DMS79 treated with DMSO at 0.1 percent for 48 hours (cell line): ENCODE data around the gene CALML6.
"Not testable (repeated sequence)": the region's sequence is repeated elsewhere in the genome, so short reads cannot be mapped to it uniquely, and the experiment has no call there.

Experiments
- DNase-seq: peaks from one replicate; lab custom pipeline; 2025; lab: John Stamatoyannopoulos, UW

The CALML6 gene

GRCh38 chr1:1914971-1915692 lies at the start of gene CALML6:
CALML6 (plus strand) TSS chr1:1915260; CDS start chr1:1915281, 21 bp downstream.
- DNase-seq: no peak

- no peak for DNase-seq
Observed at GRCh38 chr1:1867164-1867563, 47.9 kb upstream of the CALML6 start.

GRCh38 chr1:1869469-1869868 lies 45.6 kb upstream of the CALML6 start:
- no peak for DNase-seq

- DNase-seq: no peak
Observed at GRCh38 chr1:1872329-1872994, 42.6 kb upstream of the CALML6 start.

GRCh38 chr1:1873186-1873585 lies 41.9 kb upstream of the CALML6 start:
- DNase-seq: no peak

- no peak for DNase-seq
Observed at GRCh38 chr1:1874901-1875300, 40.2 kb upstream of the CALML6 start.

- no peak for DNase-seq
Observed at GRCh38 chr1:1875932-1876331, 39.1 kb upstream of the CALML6 start.

- DNase-seq: no peak
Observed at GRCh38 chr1:1876335-1876930, 38.6 kb upstream of the CALML6 start.

GRCh38 chr1:1877865-1878436 lies 37.1 kb upstream of the CALML6 start:
- no peak for DNase-seq

GRCh38 chr1:1879942-1880341 lies 35.1 kb upstream of the CALML6 start:
- no peak for DNase-seq

GRCh38 chr1:1880617-1881312 lies 34.3 kb upstream of the CALML6 start:
- no peak for DNase-seq

- no peak for DNase-seq
Observed at GRCh38 chr1:1881727-1882126, 33.3 kb upstream of the CALML6 start.

GRCh38 chr1:1883092-1883873 lies 31.8 kb upstream of the CALML6 start:
- no peak for DNase-seq

- not testable (repeated sequence) for DNase-seq
Observed at GRCh38 chr1:1883890-1884289, 31.2 kb upstream of the CALML6 start.

GRCh38 chr1:1889090-1889750 lies 25.8 kb upstream of the CALML6 start:
- DNase-seq: peak; percentile 9

GRCh38 chr1:1889847-1890505 lies 25.1 kb upstream of the CALML6 start:
- peak; percentile 9 for DNase-seq

GRCh38 chr1:1890506-1891348 lies 24.3 kb upstream of the CALML6 start, which contains the start of gene GNB1:
GNB1 (minus strand) TSS chr1:1891087; CDS start chr1:1825453, 65,634 bp downstream.
- DNase-seq: peak; percentile 72

- DNase-seq: peak; percentile 80
Observed at GRCh38 chr1:1891349-1892078, 23.5 kb upstream of the CALML6 start.
